ENCODE measurements around the gene ACSF2.

The ACSF2 gene

GRCh38 chr17:50478391-50479381 lies 52.7 kb downstream of the ACSF2 start, which contains the start of gene RSAD1:
Gene RSAD1 (plus strand): TSS chr17:50478860. CDS start chr17:50478885, 25 bp downstream.
- no peaks in the 10 kb centered on the region for H3K9me3 ChIP-seq
- H3K4me3 ChIP-seq (ENCODE audit: low read depth in 1 of 2, low read length in 1 of 2), result peak within 1 kb of the TSS; percentile 68 to 74
- peaks cover 23% of the 10 kb centered on the region for H3K27me3 ChIP-seq
- TF ChIP-seq CTCF (IDR thresholded peaks at IDR 0.05), result peak; percentile 80
- H3K36me3 ChIP-seq, result peaks cover 2% of the 10 kb centered on the region
- H3K27ac ChIP-seq, result peak within 1 kb of the TSS; percentile 80
- H3K4me1 ChIP-seq (ENCODE audit: control insufficient read depth in 1 of 2, insufficient read depth in 1 of 2, low read depth in 1 of 2, low read length in 1 of 2), result peaks cover 45 to 49% of the 10 kb centered on the region in 2 experiments

- Histone ChIP-seq H3K9me3 (no peaks in the 10 kb centered on the region), H3K27me3 (peaks cover 20% of the 10 kb centered on the region), H3K4me1 (ENCODE audit: control insufficient read depth in 1 of 2, insufficient read depth in 1 of 2, low read depth in 1 of 2, low read length in 1 of 2) (peaks cover 45 to 49% of the 10 kb centered on the region in 2 experiments), H3K36me3 (peaks cover 11% of the 10 kb centered on the region), H3K4me3 (ENCODE audit: low read depth in 1 of 2, low read length in 1 of 2) (peak overlapping the region; percentile 68 to 74), H3K27ac (peak overlapping the region; percentile 80)
- peak; percentile 45 for TF ChIP-seq CTCF (IDR thresholded peaks at IDR 0.05)
Observed at GRCh38 chr17:50479522-50480141, 53.6 kb downstream of the ACSF2 start.

GRCh38 chr17:50480142-50480764 lies 54.2 kb downstream of the ACSF2 start:
- H3K27me3 ChIP-seq, result peaks cover 13% of the 10 kb centered on the region
- peaks cover 17% of the 10 kb centered on the region for H3K36me3 ChIP-seq
- H3K4me1 ChIP-seq (ENCODE audit: control insufficient read depth in 1 of 2, insufficient read depth in 1 of 2, low read depth in 1 of 2, low read length in 1 of 2), result peaks cover 45 to 49% of the 10 kb centered on the region in 2 experiments
- H3K4me3 ChIP-seq (ENCODE audit: low read depth in 1 of 2, low read length in 1 of 2), result no peak overlapping the region
- peak overlapping the region; percentile 80 for H3K27ac ChIP-seq
- TF ChIP-seq CTCF (IDR thresholded peaks at IDR 0.05), result no peak
- no peaks in the 10 kb centered on the region for H3K9me3 ChIP-seq

- no peak overlapping the region for H3K4me3 ChIP-seq (ENCODE audit: low read depth in 1 of 2, low read length in 1 of 2)
- H3K9me3 ChIP-seq, result no peaks in the 10 kb centered on the region
- H3K27me3 ChIP-seq, result peaks cover 7% of the 10 kb centered on the region
- peak overlapping the region; percentile 80 for H3K27ac ChIP-seq
- no peak for TF ChIP-seq CTCF (IDR thresholded peaks at IDR 0.05)
- peaks cover 25% of the 10 kb centered on the region for H3K36me3 ChIP-seq
- H3K4me1 ChIP-seq (ENCODE audit: control insufficient read depth in 1 of 2, insufficient read depth in 1 of 2, low read depth in 1 of 2, low read length in 1 of 2), result peaks cover 45 to 49% of the 10 kb centered on the region in 2 experiments
Observed at GRCh38 chr17:50480854-50481490, 55.0 kb downstream of the ACSF2 start.

- Histone ChIP-seq H3K36me3 (peaks cover 25% of the 10 kb centered on the region), H3K4me3 (ENCODE audit: low read depth in 1 of 2, low read length in 1 of 2) (no peak overlapping the region), H3K27ac (peak overlapping the region; percentile 80), H3K4me1 (ENCODE audit: control insufficient read depth in 1 of 2, insufficient read depth in 1 of 2, low read depth in 1 of 2, low read length in 1 of 2) (peaks cover 45 to 49% of the 10 kb centered on the region in 2 experiments), H3K27me3 (peaks cover under 1% of the 10 kb centered on the region), H3K9me3 (no peaks in the 10 kb centered on the region)
- no peak for TF ChIP-seq CTCF (IDR thresholded peaks at IDR 0.05)
Observed at GRCh38 chr17:50481648-50482047, 55.6 kb downstream of the ACSF2 start.
